H9 (cell line): ENCODE data around the gene LYPD5. TPM values are rescaled to one million over a fixed set of nuclear protein-coding genes. Genes with fewer than 3 reads are reported as not detected.

Source experiments
- DNase-seq: peaks from one replicate; pipeline ENCODE4 v3.0.0-alpha.2; 2017
- H2AFZ ChIP-seq: one replicate; pipeline ENCODE4 v1.6.1; 2013; ENCODE audit warnings: mild to moderate bottlenecking, low read length, control low read depth, moderate library complexity
- H2AK5ac ChIP-seq: 2 replicates; pipeline ENCODE4 v1.6.1; 2013; ENCODE audit warnings: low read length, control low read depth, mixed read lengths; ENCODE audit not compliant: insufficient read length
- H2BK120ac ChIP-seq: one replicate; pipeline ENCODE4 v1.6.1; 2013; ENCODE audit warnings: low read depth, mild to moderate bottlenecking, low read length, control low read depth, inconsistent platforms; ENCODE audit not compliant: poor library complexity, severe bottlenecking
- H2BK12ac ChIP-seq: 2 replicates; pipeline ENCODE4 v1.6.1; 2013; ENCODE audit warnings: low read length, control low read depth, mixed read lengths, low read depth; ENCODE audit not compliant: insufficient read length
- H2BK15ac ChIP-seq: 2 replicates; pipeline ENCODE4 v1.6.1; 2013; ENCODE audit warnings: low read depth, low read length, control low read depth
- H2BK20ac ChIP-seq: one replicate; pipeline ENCODE4 v1.6.1; 2013; ENCODE audit warnings: low read depth, mild to moderate bottlenecking, low read length, control low read depth, inconsistent platforms; ENCODE audit not compliant: poor library complexity, severe bottlenecking
- H2BK5ac ChIP-seq: 2 replicates; pipeline ENCODE4 v1.6.1; 2013; ENCODE audit warnings: low read length, control low read depth, mixed read lengths; ENCODE audit not compliant: insufficient read length
- H3K14ac ChIP-seq: 2 replicates; pipeline ENCODE4 v1.6.1; 2013; ENCODE audit warnings: low read length, control low read depth; ENCODE audit not compliant: insufficient read depth
- H3K18ac ChIP-seq: 2 replicates; pipeline ENCODE4 v1.6.1; 2013; ENCODE audit warnings: low read depth, mild to moderate bottlenecking, mixed read lengths, low read length, control low read depth; ENCODE audit not compliant: insufficient read length
- H3K23ac ChIP-seq: 2 replicates; pipeline ENCODE4 v1.6.1; 2013; ENCODE audit warnings: low read length, control low read depth, mixed read lengths, low read depth; ENCODE audit not compliant: insufficient read length
- H3K23me2 ChIP-seq: 2 replicates; pipeline ENCODE4 v1.6.1; 2013; ENCODE audit warnings: low read depth, mild to moderate bottlenecking, mixed read lengths, low read length, control low read depth; ENCODE audit not compliant: insufficient read length, poor library complexity, severe bottlenecking
- H3K27ac ChIP-seq: 2 replicates; pipeline ENCODE4 v1.5.1; 2013; ENCODE audit warnings: low read length, control low read depth, mixed read lengths, low read depth; ENCODE audit not compliant: insufficient read length
- H3K27me3 ChIP-seq: 2 replicates; pipeline ENCODE4 v1.6.1; 2013; ENCODE audit warnings: low read length, control low read depth, inconsistent platforms; ENCODE audit not compliant: insufficient read depth
- H3K4ac ChIP-seq: 2 replicates; pipeline ENCODE4 v1.6.1; 2013; ENCODE audit warnings: low read depth, mild to moderate bottlenecking, control low read depth, inconsistent platforms, low read length, moderate library complexity
- H3K4me1 ChIP-seq: 2 replicates; pipeline ENCODE4 v1.6.1; 2013; ENCODE audit warnings: low read length, control low read depth, inconsistent platforms; ENCODE audit not compliant: insufficient read depth
- H3K4me2 ChIP-seq: 2 replicates; pipeline ENCODE4 v1.6.1; 2013; ENCODE audit warnings: low read length, control low read depth, mixed read lengths; ENCODE audit not compliant: insufficient read length, insufficient read depth
- H3K56ac ChIP-seq: 2 replicates; pipeline ENCODE4 v1.6.1; 2013; ENCODE audit warnings: low read depth, mild to moderate bottlenecking, mixed read lengths, low read length, control low read depth; ENCODE audit not compliant: insufficient read length
- H3K79me1 ChIP-seq: 2 replicates; pipeline ENCODE4 v1.6.1; 2013; ENCODE audit warnings: low read depth, mild to moderate bottlenecking, moderate library complexity, low read length, control low read depth, inconsistent platforms; ENCODE audit not compliant: insufficient read depth, poor library complexity, severe bottlenecking
- H3K79me2 ChIP-seq: 2 replicates; pipeline ENCODE4 v1.6.1; 2013; ENCODE audit warnings: low read length, control low read depth, inconsistent platforms; ENCODE audit not compliant: insufficient read depth
- H3K9ac ChIP-seq: 2 replicates; pipeline ENCODE4 v1.6.1; 2013; ENCODE audit warnings: low read length, control low read depth, mixed read lengths; ENCODE audit not compliant: insufficient read length; ENCODE audit errors: extremely low read depth
- H3K9me3 ChIP-seq: one replicate; pipeline ENCODE4 v1.6.1; 2013; ENCODE audit warnings: low read depth, low read length, inconsistent platforms; ENCODE audit not compliant: control insufficient read depth
- H3T11ph ChIP-seq: one replicate; pipeline ENCODE4 v1.6.1; 2013; ENCODE audit warnings: mild to moderate bottlenecking, low read length, control low read depth, inconsistent platforms
- H4K20me1 ChIP-seq: one replicate; pipeline ENCODE4 v1.6.1; 2013; ENCODE audit not compliant: control insufficient read depth, insufficient read length, insufficient read depth
- H4K5ac ChIP-seq: 2 replicates; pipeline ENCODE4 v1.6.1; 2013; ENCODE audit warnings: low read depth, mild to moderate bottlenecking, mixed read lengths, low read length, control low read depth; ENCODE audit not compliant: insufficient read length
- H4K8ac ChIP-seq: replicated peaks from 2 replicates; pipeline ENCODE4 v1.6.1; 2013; ENCODE audit warnings: low read length, control low read depth, mixed read lengths, low read depth; ENCODE audit not compliant: insufficient read length
- H4K91ac ChIP-seq: 2 replicates; pipeline ENCODE4 v1.6.1; 2013; ENCODE audit warnings: low read depth, mild to moderate bottlenecking, moderate library complexity, mixed read lengths, low read length, control low read depth; ENCODE audit not compliant: insufficient read length
- H3K27ac Mint-ChIP-seq, 3 experiments: 2 replicates in 2 of 3; 3 replicates in 1 of 3; pipeline ENCODE4 v1.8.0; 2020 to 2021; ENCODE audit warnings: mixed read lengths in 3 of 3, mild to moderate bottlenecking in 1 of 3, moderate library complexity in 1 of 3
- H3K27me3 Mint-ChIP-seq: 2 replicates; pipeline ENCODE4 v1.8.0; 2021; ENCODE audit warnings: low read depth, mild to moderate bottlenecking, moderate library complexity, mixed read lengths
- H3K36me3 Mint-ChIP-seq, 3 experiments: 2 replicates in 2 of 3; 3 replicates in 1 of 3; pipeline ENCODE4 v1.8.0; 2020 to 2021; ENCODE audit warnings: low read depth in 3 of 3, mixed read lengths in 3 of 3; ENCODE audit not compliant: insufficient read depth in 1 of 3
- H3K4me1 Mint-ChIP-seq, 2 experiments: 2 replicates each; pipeline ENCODE4 v1.8.0; 2020; ENCODE audit warnings: mixed read lengths in 2 of 2
- H3K4me3 Mint-ChIP-seq, 2 experiments: 2 replicates in 1 of 2; 3 replicates in 1 of 2; pipeline ENCODE4 v1.8.0; 2020 to 2021; ENCODE audit warnings: mild to moderate bottlenecking in 2 of 2, mixed read lengths in 2 of 2, moderate library complexity in 1 of 2
- H3K9me3 Mint-ChIP-seq, 2 experiments: 2 replicates in 1 of 2; 3 replicates in 1 of 2; pipeline ENCODE4 v1.8.0; 2020; ENCODE audit warnings: mild to moderate bottlenecking in 2 of 2, mixed read lengths in 2 of 2, moderate library complexity in 1 of 2
- CTCF ChIP-seq: fragments of 200-600 bp; sonication (generic); conservative IDR thresholded peaks from 3 replicates; pipeline ENCODE4 v1.8.0; 2021; ENCODE audit warnings: antibody characterized with exemption, mild to moderate bottlenecking
- WGBS: extraction: QIAGEN DNeasy Blood & Tissue Kit; methylation state at CpG from one replicate; pipeline ENCODE4 v1.1.7; 2013; ENCODE audit warnings: missing lambda C conversion rate, low lambda C conversion rate, mixed read lengths; ENCODE audit not compliant: insufficient read length; ENCODE audit errors: extremely low coverage; 5-methylcytosine and 5-hydroxymethylcytosine counted together
- total RNA-seq: library from RNA; stranded (reverse); gene quantifications from 2 replicates; pipeline ENCODE4 v1.2.1, GENCODE V29; 2021

The LYPD5 gene
- total RNA-seq, 1 experiment from 2014 or later, result 0.50 TPM

- H3K9ac ChIP-seq, result no peak overlapping the region
- Mint-ChIP-seq H3K27me3 (no peaks in the 10 kb centered on the region), H3K4me3 (no peak overlapping the region), H3K36me3 (peaks cover 37 to 70% (median 56%) of the 10 kb centered on the region in 3 experiments), H3K27ac (no peak overlapping the region; a peak in 1 of 7 replicates), H3K9me3 (no peaks in the 10 kb centered on the region; a peak in 2 of 5 replicates), H3K4me1 (peaks cover 8 to 9% of the 10 kb centered on the region in 2 experiments)
- H3K27me3 ChIP-seq, result no peaks in the 10 kb centered on the region; the same call in 1 of the 2 replicates
- no peak overlapping the region for H3K23ac ChIP-seq
- no peak overlapping the region for H3K14ac ChIP-seq
- no peak overlapping the region for H2BK20ac ChIP-seq
- no peak overlapping the region for H3K56ac ChIP-seq
- no peaks in the 10 kb centered on the region for H3K79me1 ChIP-seq
- H3K4me1 ChIP-seq, result no peaks in the 10 kb centered on the region
- H3K23me2 ChIP-seq, result peaks cover 3% of the 10 kb centered on the region
- no CpG with 5 or more reads among the region's 7 CpGs for WGBS
- H2AK5ac ChIP-seq, result no peak overlapping the region
- H3K27ac ChIP-seq, result no peak overlapping the region
- no peak for DNase-seq
- H3T11ph ChIP-seq, result no peak overlapping the region
- H3K18ac ChIP-seq, result no peak overlapping the region
- H2BK5ac ChIP-seq, result no peak overlapping the region
- no peak overlapping the region for H2BK12ac ChIP-seq
- H2BK15ac ChIP-seq, result no peak overlapping the region
- H2BK120ac ChIP-seq, result no peak overlapping the region
- H4K8ac ChIP-seq, result no peak overlapping the region
- no peaks in the 10 kb centered on the region for H4K20me1 ChIP-seq
- H4K91ac ChIP-seq, result no peak overlapping the region
- H3K4ac ChIP-seq, result no peak overlapping the region
- no peak overlapping the region for H3K4me2 ChIP-seq
- no peaks in the 10 kb centered on the region for H3K9me3 ChIP-seq
- TF ChIP-seq CTCF, result no peak
- no peak overlapping the region for H4K5ac ChIP-seq
- no peak overlapping the region for H2AFZ ChIP-seq
- H3K79me2 ChIP-seq, result 0 out of 2 replicates have a peak, but pooled peaks cover 3% of the 10 kb centered on the region
Measured at GRCh38 chr19:43749152-43749551, 53.1 kb downstream of the LYPD5 start.
